ENCODE measurements around the gene BANP.

BANP gene

DNA sequence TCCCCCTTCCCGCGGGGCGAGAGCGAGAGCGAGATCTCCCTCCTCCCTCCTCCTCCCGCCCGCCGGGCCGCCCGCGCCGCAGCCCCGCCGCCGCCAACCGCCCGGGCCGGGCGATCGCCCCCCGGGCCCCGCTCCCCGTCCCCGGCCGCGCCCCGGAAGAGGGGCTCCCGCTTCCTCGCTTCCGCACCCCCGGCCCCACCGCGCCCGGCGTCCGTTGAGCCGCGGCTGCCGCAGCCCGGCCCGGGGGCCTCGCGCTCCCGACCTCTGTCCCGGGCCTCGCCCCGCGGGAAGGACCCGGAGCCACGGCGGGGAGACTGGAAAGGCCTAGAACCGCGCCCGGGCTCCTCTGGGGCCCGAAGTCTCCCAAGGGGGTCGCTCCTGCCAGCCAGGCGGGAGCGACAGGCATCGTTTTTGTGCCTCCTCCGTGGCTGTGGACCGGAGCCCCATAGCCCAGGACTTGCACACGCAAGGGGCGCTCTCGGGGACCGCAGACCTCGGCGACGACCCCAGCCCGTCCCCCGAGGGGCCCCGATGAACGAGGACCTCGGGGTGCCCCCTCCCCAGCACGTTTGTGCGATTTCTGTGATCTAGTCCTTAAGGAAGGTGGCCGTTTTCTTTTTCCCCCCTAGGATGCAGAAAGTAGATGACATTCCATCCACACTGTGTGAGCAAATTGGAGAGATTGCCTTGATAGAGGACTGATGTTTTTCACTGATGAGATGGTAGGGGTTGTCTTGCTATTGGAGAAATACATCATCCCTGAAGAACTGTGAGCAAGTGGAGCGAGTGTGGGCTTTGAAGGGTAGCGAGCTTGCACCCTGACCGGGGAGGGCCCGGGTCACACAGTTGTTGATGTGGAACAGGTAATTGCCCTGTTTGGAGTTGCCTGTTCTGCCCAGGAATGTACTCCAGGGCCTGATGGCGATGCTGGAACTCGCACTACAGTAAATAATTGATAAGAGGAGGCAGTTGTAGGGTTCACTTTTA, 611 bp downstream of the BANP start:
- peak in 1 of 2 donors; percentile 26 for DNase-seq

DNA sequence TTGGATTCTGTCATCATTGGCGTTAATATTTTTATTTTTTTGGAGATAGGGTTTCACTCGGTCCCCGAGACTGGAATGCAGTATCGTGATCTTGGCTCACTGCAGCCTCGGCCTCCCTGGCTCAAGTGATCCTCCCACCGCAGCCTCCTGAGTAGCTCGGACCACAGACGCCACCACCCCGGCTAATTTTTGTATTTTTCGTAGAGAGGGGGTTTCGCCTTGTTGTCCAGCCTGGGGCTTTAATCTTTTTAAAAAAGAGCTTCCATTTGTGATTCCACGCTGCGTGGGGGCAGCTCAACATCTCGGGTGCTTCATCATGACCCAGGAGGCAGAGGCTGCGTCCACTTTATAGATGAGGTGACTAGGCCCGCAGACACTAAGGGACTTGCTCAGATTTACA, 1.5 kb downstream of the BANP start:
- DNase-seq: no peak

DNA sequence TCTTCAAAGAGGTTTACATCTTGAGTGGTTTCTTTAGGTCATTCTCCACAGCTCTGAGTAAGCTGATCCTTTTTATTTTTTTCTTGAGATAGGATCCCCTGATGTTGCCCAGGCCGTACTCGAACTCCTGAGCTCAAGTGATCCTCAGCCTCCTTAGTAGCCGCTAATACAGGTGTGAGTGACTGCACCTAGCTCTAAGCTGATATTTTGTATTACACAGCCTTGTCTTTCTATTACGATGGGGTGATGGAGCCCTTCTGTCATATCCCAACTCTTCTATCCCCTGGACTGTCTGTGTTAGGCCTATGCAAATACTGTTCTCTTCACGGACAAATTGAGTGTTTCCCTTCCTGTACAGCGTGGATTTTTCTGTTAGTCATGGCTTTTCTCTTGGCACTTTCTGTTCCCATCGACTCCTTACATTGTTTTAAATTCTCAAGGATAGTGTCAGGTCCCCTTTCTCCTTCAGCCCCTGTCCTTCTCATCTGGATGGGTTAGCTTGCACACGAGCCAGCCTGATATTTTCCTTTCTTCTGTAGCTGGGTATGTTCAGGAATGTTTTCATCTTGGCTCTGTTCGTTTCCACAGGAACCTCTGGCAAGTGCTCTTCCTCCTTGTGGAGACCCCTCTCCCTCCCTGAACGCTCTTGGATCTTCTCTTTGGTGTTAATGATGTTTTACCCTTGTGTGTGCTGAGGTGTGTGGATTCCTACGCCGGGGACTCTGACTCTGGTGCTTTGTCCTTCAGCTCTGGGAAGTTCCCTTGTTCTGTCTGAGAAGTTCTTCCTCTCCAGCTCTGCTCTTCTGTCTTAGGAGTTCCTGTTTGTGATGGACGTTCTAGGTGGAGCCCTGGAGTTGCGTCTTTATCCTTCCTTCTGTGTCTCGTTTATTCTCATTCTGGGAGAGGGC, 2.3 kb downstream of the BANP start:
- peak in 1 of 2 donors; percentile 36 for DNase-seq

DNA sequence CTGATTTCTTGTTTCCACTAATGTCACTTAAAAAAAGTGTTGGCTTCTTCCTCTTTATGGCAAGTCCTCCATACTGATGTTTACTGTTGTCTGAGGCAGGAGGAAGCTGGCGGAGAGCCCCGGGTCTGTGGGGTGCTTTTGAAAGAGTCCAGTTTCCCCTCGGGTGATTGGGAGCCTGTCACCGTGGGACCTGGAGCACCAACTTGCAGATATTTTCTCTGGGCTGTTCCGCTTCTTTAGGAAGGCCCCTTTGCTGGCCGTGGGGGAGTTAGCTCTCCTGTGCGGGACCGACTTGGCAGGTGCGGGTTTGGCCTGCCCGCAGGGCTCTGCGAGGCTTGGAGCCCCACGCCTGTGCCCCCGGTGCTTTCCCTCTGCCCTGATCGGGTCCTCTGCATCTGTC, 3.1 kb downstream of the BANP start:
- peak in 1 of 2 donors; percentile 45 for DNase-seq

DNA sequence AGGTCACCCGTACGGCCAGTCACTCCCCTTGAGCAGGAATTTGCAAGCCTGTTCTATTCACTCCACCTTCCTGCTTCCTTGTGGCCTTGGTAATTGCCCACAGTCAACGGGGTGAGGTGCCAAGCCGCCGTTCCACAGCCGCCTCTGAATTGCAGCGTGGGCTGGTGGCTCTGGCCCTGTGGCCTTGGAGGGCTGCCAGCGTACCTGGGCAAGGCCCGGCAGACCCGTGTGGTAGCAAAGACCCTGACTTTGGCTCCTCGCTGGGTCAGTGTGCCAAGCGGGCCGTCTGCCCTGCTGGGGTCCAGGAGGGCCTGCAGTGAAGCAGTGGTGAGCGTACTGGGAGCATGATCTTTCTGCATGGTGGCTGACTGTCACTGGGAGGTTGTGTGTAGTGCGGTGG, 3.6 kb downstream of the BANP start:
- DNase-seq: no peak

DNA sequence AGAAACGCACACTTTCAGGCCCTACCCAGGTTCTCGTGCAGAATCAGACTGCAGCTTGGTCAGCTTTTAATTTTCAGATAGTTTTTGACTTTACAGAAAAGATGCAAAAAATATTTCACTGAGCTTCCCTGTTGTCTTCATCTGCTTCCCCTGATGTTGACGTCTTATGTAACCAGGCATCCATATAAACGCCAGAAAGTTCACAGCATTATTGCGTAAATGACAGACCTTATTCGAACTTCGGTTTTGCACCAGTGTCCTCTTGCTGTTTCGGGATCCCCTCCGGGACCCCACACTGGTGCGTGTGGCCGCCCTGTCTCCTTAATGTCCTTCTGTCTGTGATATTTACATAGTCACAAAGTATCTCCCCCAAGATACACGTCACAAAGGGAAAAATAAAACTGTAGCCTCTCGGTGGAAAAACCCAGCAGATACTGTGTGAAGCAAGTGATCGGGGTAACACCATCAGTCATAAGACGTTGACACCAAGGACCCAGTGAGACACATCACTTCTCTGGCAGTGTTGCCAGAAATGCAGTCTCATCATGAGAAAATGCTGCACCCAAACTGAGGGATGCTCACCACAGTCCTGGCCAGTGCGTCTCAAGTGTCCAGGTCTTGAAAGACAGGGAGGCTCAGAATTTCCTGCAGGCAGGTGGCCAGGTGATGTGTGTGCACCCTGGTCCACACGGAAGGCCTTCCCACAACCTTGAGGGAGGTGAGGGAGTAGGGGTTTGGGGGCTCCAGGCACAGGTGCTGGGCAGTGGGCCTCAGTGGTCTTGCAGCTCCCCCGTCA, 4.3 kb downstream of the BANP start:
- DNase-seq: peak in 1 of 2 donors; percentile 40

DNA sequence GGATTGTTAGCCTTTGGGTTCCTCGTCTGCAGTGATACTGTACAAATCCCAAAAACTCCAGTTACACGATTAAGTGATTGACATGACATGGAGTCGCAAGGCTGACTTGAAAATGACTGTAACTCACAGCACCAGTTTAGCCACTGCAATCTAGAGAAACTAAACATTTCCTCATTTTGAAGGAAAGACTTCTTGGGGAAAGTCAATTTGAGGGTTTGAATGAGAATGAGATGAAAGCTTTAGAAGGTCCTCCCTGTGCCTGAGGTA, 4.8 kb downstream of the BANP start:
- DNase-seq: no peak

DNA sequence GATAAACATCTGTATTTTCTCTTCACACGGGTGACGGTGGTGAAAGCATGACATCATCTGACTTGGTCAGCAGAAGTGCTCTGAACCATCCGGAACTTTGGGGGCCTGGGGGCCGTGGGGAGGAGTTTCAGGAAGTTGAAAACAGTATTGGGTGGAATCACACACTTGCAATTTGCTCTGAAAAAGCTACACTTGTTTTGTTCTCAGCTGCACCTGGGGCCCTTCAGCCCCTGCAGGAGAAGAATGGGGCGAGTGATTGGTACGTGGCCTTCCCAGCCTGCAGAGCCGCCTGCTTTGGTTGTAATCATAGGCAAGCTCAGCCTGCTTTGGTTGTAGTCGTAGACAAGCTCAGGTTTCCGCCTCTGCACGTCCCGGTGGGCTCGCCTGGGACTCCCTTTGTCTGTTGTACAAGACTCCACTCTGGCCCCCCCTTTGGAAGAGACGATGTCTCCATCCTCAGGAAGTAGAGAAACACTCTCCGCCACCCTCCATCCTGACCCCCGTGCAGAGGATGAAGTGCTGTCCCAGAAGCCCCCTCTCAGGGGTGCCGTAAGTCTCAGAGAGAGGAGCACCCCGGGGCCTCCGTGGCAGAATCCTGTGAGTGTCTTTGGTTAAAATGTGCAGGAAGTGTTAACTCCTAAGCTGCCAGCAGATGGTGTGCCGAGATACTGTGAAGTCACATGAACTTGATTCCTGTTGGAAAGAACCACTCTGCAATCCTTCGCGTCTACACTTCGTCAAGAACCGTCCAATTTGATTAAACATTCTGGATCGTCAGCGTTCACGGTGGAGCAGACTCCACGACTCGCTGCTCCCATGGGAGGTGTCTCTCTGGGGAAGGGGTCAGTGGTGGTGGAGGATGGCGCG, 5.4 kb downstream of the BANP start:
- DNase-seq: peak; percentile 81 to 88

DNA sequence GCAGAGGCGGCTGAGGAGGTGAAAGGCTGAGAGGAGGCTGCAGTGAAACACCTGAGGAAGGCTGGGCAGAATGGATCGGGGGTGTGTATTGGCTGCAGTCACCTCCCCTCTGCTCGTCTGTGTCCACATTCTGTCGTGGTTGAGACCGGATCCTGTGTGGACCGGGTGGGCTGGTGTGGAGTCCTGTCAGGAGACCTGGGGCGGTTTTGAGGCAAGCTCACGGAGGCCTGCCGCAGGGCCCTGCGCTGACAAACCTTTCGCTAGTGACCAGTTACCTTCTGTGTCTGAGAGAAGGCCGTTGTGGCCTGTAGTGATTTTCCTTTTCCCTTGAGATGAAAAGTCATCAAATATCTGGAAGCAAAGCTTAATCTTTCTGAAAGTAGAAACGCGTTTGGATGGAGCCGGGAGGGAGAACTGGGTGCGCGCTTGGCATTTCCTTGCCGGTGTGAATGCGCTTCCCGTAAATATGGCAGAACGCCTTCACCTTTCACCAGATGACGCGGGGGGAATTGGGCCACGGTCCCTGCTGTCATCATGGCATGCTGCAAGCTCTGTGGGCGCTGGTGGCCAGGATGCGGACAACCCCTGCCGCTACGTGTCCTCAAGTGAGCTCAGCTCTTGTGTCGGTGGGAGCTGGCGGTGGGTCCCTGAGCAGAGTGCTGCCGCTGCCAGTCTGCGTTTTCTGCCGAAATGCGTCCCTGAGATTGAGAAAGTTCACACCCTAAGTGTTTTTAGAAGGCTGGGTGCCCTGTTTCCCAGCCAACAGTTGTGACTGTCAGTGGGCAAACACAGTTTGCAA, 6.3 kb downstream of the BANP start:
- no peak for DNase-seq

DNA sequence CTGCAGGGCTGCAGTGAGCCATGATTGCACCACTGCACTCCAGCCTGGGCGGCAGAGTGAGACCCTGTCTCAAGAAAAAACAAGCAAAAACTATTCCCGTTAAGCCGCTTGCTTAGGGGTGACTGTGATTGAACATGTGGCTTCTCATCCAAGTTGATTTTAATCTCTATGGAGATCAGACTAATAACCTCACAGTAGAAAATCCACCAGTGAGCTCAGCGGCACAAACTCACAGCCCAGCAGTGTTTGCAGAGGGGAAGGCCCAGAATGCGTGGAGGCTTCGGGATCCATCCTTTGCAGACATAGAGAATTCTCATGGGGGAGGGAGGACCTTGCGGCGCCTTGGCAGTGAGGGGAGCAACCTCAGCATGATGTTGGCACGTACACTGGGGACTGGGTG, 7.4 kb downstream of the BANP start:
- DNase-seq: no peak

DNA sequence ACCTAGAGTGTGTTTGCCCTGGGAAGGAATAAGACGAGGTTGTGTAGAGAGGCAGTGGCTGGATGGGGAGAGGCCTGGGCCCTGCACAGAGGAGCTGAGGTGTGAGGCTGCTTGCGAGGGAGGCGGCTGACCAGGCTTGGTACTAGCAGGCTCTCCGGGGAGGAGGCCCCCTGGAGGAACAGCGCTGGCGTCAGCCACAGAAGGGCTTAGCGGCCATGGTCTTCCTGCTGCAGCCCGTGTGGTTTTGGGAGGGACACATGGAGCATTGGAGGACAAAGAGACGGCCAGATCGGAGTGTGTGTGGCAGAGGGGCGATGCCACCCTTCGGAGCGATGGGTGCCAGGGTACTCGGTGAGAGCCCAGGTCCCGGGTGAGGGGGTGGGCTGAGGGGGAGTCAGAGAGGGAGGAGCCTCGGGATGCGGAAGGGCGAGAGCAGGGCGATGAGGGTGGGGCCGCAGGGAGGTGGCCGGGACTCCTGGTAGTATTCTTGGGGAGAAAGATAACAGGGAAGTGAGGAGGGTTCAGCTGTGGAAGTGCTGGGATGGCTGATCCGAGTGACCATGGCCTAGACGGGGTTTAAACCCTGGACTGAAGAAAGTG, 8.3 kb downstream of the BANP start:
- DNase-seq: peak in 1 of 2 donors; percentile 19

DNA sequence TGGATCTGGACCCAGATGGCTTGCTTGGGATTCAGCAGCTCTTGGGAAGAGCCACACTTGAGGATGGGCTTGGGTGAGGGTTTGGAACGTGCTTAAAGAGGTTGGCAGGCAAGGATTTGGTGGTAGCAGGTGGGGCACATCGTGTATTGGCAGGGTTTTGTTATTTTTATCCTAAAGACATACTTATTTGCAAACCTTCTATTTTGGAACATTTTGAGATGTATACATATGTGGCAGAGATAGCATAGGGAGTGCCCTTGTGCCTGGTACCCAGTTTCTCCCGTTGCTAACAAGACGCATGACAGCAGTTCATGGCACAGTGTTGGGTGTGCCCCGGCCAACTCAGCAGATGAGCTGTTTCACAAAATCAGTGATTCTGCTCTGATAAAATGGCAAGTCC, 9.1 kb downstream of the BANP start:
- no peak for DNase-seq

DNA sequence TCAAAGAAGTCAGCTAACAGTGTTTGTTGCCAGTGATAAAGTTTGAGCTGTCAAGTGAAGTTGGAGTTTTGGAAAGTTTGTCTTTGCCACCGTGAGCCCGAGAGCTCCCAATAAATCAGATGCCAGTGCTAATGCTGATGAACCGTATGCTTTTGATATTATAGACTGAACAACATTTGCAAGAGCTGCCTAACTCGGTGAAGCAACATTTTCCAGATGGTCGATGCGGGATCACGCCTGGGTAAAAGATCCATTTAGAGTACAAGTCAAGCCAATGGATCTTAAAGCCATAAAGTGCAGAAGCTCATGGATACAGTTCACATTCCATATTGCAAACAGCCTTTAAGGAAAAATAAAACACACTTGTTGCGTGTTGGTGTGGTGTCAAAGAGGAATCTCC, 9.6 kb downstream of the BANP start:
- DNase-seq: no peak

DNA sequence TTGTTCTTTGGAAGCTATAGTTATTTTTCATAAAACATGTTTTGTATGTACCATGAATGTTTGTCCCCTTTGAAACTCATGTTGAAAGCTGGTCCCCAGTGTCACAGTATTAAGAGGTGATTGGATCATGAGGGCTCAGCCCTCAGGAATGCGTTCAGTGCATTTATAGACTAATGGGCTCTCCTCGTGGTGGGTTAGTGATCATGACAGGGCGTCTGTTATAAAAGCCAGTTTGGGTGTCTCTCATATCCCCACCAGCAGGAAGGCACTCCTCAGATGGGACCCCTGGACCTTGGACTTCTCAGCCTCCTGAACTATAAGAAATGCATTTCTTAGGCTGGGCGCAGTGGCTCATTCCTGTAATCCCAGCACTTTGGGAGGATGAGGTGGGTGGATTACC, 10.4 kb downstream of the BANP start:
- no peak for DNase-seq

DNA sequence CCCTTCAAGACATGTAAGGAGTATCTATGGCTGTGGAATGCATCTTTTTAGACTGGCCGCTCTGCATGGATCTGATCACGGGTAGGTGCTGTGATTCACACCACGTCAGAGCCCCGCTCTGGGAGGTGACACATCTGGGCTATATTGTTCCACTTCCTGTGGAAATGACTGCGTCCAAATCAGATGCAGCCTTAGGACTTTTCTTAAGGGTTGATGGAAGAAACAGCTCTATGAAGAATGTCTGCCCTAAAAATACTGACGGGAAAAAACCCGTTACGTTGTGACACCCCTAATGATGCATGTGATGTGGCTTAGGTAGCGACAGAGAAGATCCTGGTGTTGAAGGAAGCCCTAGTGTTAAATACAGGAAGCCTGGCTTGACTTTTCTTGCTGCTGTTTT, 12.2 kb downstream of the BANP start:
- DNase-seq: peak; percentile 51 to 61

DNA sequence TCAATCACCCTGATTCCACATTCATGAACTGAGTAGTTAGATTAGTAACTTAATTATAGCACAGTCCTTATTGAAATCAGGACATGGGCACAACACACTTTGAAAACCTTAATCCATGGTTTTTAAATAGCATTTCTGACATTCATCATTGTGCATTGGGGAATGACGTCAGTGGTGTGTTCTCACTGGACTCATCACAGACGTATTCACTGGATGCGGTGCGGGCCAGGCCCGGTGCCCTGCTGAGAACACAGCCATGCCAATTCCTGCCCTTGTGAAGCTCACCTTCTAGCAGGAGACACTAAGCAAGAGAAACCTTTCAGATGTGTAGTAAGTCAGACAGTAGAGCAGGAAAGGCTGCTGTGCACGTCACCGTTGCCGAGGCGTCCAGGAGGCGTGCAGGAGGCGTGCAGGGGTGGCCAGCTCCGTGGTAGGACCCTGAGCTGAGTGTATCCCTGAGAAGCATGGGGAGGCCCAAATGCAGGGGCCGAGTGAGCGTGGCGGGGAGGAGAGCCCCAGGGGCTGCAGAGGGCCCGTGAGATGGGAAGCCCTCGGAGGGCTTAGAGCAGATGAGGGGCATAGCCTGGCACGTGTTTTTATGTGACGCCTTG, 12.9 kb downstream of the BANP start:
- DNase-seq: no peak

DNA sequence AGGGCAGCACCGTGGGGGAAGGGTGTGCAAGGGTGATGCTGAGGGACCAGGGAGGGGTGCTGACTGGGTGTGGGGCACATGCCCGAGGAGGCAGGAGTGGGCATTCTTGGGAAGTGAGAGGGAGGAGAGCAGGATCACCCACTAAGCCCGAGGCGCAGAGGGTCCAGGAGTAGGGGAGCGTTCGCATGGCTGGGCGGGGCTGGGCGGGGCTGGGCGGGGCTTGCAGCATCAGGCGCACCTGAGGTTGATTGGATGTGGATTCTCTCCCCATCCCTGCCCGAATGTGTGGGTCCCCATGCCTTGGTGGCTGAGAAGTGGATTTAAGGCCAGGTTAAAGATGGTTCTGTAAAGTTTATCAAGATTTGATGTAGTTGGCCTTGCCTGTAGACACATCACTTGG, 14.2 kb downstream of the BANP start:
- DNase-seq: no peak

DNA sequence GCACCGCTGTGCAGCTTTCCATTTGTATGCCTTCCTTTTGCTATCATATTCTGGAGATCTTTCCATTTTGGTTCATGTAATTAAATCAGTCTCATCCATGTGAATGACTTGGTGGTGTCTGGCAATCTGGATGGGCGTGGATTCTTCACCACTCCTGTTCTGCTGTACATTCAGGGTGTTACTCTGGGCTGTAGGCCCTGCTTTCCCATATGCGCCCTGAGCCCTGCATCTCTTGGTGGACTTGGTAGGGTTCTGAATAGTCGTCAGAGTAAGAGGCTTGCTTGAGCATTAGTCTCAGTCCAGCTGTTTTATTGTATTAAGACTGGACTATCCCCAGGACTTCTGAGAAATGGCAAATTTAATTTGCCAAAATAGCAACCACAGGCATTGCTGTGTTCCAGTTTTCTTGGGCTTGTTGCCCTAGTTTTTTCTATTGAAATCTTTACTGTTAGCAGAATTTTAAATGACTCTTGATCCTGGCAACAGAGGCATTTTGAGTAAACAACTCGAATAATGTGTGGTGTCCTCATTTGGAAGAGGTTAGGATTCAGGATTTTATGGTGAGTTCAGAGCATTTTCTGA, 14.9 kb downstream of the BANP start:
- no peak for DNase-seq

DNA sequence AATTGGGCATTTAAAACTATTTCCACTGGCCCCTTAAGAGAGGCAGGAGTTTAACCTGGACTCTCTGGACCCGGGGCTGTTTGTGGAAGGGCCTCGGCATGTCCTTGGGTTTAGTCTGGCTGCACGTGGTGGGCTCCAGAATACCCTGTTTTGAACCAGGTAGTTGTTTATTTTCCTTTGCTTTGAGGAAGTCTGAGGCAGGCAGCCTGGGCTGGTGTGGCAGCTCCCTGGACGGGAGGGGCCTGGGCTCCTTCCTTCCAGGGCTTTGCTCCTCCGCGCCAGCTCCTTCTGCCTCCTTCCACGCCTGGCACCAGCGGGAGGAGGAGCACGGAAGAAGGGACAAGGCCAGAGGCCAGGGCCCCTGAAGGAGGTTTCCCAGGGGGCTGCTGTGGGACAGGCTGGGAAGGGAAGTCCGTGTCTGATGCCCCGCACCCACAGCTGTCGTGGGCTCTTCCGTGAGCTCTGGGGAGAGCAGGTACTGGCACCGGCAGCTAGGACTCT, 15.5 kb downstream of the BANP start:
- DNase-seq: no peak

DNA sequence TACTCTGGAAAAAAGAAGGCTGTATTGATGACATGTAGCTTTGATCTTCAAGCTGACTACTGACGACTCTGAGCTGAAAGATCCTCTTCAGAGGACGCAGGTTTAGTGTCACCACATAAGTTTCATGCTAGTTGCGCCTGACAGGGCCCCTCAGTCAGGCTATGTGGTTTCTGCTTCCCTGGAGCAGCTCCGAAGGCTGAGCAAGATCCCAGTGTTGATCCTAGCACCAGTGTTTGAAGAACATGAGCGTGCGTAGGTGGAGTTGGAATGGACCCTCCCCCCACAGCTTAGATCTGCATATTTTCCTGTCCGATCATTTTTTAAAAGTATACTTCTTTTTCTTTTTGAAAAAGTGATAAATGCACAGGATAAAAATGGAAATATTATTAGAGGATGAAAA, 17.3 kb downstream of the BANP start:
- DNase-seq: no peak

Data from CD4-positive, alpha-beta T cell treated with Interleukin-4 for 1 hour (primary cell).